HepG2 (cell line): Measurements from ENCODE around the gene SERPINB6. TPM values are rescaled to one million over a fixed set of nuclear protein-coding genes. Genes with fewer than 3 reads are reported as not detected.

Source experiments
- ADNP ChIP-seq: sonication (generic); formaldehyde crosslinking; IDR thresholded peaks from 2 replicates; pipeline ENCODE4 v1.4.0; 2020; ENCODE audit warnings: missing genetic modification reagents
- FOXA3 ChIP-seq: IDR thresholded peaks from 2 replicates; pipeline ENCODE4 v1.6.1; 2016; ENCODE audit warnings: missing genetic modification reagents, missing compliant biosample characterization
- MAFF ChIP-seq: IDR thresholded peaks from 2 replicates; pipeline ENCODE4 v1.6.1; 2011; ENCODE audit warnings: low read depth, low read length, improper control_type of control experiment
- MLXIP ChIP-seq: sonication (generic); formaldehyde crosslinking; IDR thresholded peaks from 2 replicates; pipeline ENCODE4 v1.9.0; 2021; ENCODE audit warnings: missing genetic modification reagents, borderline replicate concordance
- PBX2 ChIP-seq: IDR thresholded peaks from 2 replicates; pipeline ENCODE4 v1.6.1; 2016; ENCODE audit warnings: control low read depth
- RXRB ChIP-seq: IDR thresholded peaks from 2 replicates; pipeline ENCODE4 v1.6.1; 2016; ENCODE audit warnings: borderline replicate concordance, missing genetic modification reagents, missing compliant biosample characterization
- U2AF1 ChIP-seq: fragments of 200-400 bp; formaldehyde crosslinking; optimal IDR thresholded peaks from 2 replicates; pipeline ENCODE3; 2017; ENCODE audit warnings: mild to moderate bottlenecking, low read depth, low read length
- ZNF12 ChIP-seq: sonication (generic); formaldehyde crosslinking; IDR thresholded peaks from 2 replicates; pipeline ENCODE4 v1.5.0; 2020; ENCODE audit warnings: missing genetic modification reagents
- ZNF251 ChIP-seq: sonication (generic); formaldehyde crosslinking; IDR thresholded peaks from 2 replicates; pipeline ENCODE4 v1.9.0; 2021; ENCODE audit warnings: mild to moderate bottlenecking, missing genetic modification reagents
- ZNF263 ChIP-seq: sonication (generic); formaldehyde crosslinking; IDR thresholded peaks from 2 replicates; pipeline ENCODE4 v1.4.0; 2020; ENCODE audit warnings: missing genetic modification reagents
- ZNF460 ChIP-seq: sonication (generic); formaldehyde crosslinking; IDR thresholded peaks from 2 replicates; pipeline ENCODE4 v1.5.1; 2020; ENCODE audit warnings: missing genetic modification reagents, mild to moderate bottlenecking, borderline replicate concordance
- ZNF570 ChIP-seq: sonication (generic); formaldehyde crosslinking; IDR thresholded peaks from 2 replicates; pipeline ENCODE4 v1.4.0; 2020; ENCODE audit warnings: mild to moderate bottlenecking, missing genetic modification reagents, borderline replicate concordance
- ZNF674 ChIP-seq: sonication (generic); formaldehyde crosslinking; IDR thresholded peaks from 2 replicates; pipeline ENCODE4 v1.5.0; 2020; ENCODE audit warnings: low read depth, mild to moderate bottlenecking, missing genetic modification reagents
- ZNF891 ChIP-seq: sonication (generic); formaldehyde crosslinking; IDR thresholded peaks from 2 replicates; pipeline ENCODE4 v1.5.0; 2020; ENCODE audit warnings: mild to moderate bottlenecking, missing genetic modification reagents
- polyA plus RNA-seq, 8 experiments: library from polyadenylated mRNA; depleted of rRNA in 3 of 8; stranded (reverse) in 7 of 8; unstranded in 1 of 8; fragments of >200 nt; fragmentation: Illumina TruSeq in 4 of 8; extraction: Trizol in 4 of 8; gene quantifications; 2 replicates each; pipeline versions ENCODE4 v1.2.1 to v1.2.3, GENCODE V29; 2011 to 2016; ENCODE audit warnings: low read depth in 4 of 8, missing spikeins in 1 of 8, mixed read lengths in 1 of 8; ENCODE audit not compliant: insufficient read depth in 1 of 8
- total RNA-seq, 5 experiments: library from RNA; depleted of rRNA; stranded (reverse); fragments of >200 nt; fragmentation: Illumina TruSeq; extraction: Trizol; gene quantifications; 2 replicates each; pipeline ENCODE4 v1.2.3, GENCODE V29; 2016; ENCODE audit warnings: low read depth in 1 of 5
- TF ChIP-seq, protein P1 (sequence below): IDR thresholded peaks from 2 replicates; pipeline ENCODE4 v1.4.0; 2020; ENCODE audit warnings: mild to moderate bottlenecking, missing genetic modification reagents
- TF ChIP-seq, protein P2 (sequence below): sonication (generic); formaldehyde crosslinking; IDR thresholded peaks from 2 replicates; pipeline ENCODE4 v1.5.1; 2020; ENCODE audit warnings: mild to moderate bottlenecking, missing genetic modification reagents, borderline replicate concordance

SERPINB6 gene
- total and polyA plus RNA-seq, 2 of the 13 experiments (the other 11 are each of a cell fraction or from before 2014, with no cell fraction given), result 38.2 to 61.3 TPM

DNA sequence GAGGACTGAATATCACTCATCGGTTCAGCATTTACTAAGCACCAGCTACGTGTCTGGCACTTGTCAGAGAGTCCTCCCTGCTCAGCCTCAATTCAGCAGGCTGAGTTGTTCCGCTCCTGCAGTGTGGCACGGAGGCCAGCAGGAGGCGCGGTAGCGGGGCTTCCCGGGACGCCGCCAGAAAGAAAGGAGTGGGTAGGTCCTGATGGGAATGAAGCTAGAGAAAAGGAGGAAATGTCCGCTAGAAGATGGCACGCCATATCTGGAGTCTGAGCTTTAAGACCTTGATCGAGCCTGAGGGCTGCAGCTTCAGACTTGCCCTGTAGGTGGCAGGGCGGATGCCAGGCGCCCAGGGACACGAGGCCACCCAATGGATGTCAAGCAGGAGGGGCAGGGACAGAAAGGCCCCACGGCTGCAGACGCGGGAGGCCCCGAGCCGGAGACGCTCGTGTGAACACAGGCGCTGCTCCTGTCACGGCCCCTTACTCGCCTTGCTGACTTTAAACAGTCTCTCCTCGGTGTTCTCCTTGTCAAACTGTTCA lies 18.7 kb downstream of the SERPINB6 start (continued):
- TF ChIP-seq MLXIP (no peak), ZNF251 (peak; percentile 42; the same call in 1 of the 2 replicates), ADNP (peak; percentile 13; the same call in 1 of the 2 replicates), U2AF1 (peak; percentile 74), ZNF674 (CRISPR knock-in tag) (no peak), ZNF263 (CRISPR knock-in tag) (peak; percentile 99), ZNF891 (CRISPR knock-in tag) (peak; percentile 84; the same call in 1 of the 2 replicates), ZNF570 (CRISPR knock-in tag) (no peak), FOXA3 (CRISPR knock-in tag) (peak; percentile 37; the same call in 1 of the 2 replicates), RXRB (CRISPR knock-in tag) (peak; percentile 68), ZNF460 (no peak), ZNF12 (CRISPR knock-in tag) (0 out of 2 replicates have a peak, but pooled peaks have one; percentile 25), PBX2 (no peak), MAFF (no peak)
- TF ChIP-seq, protein P1, sequence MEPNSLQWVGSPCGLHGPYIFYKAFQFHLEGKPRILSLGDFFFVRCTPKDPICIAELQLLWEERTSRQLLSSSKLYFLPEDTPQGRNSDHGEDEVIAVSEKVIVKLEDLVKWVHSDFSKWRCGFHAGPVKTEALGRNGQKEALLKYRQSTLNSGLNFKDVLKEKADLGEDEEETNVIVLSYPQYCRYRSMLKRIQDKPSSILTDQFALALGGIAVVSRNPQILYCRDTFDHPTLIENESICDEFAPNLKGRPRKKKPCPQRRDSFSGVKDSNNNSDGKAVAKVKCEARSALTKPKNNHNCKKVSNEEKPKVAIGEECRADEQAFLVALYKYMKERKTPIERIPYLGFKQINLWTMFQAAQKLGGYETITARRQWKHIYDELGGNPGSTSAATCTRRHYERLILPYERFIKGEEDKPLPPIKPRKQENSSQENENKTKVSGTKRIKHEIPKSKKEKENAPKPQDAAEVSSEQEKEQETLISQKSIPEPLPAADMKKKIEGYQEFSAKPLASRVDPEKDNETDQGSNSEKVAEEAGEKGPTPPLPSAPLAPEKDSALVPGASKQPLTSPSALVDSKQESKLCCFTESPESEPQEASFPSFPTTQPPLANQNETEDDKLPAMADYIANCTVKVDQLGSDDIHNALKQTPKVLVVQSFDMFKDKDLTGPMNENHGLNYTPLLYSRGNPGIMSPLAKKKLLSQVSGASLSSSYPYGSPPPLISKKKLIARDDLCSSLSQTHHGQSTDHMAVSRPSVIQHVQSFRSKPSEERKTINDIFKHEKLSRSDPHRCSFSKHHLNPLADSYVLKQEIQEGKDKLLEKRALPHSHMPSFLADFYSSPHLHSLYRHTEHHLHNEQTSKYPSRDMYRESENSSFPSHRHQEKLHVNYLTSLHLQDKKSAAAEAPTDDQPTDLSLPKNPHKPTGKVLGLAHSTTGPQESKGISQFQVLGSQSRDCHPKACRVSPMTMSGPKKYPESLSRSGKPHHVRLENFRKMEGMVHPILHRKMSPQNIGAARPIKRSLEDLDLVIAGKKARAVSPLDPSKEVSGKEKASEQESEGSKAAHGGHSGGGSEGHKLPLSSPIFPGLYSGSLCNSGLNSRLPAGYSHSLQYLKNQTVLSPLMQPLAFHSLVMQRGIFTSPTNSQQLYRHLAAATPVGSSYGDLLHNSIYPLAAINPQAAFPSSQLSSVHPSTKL (CRISPR knock-in tag), result peak; percentile 67
- TF ChIP-seq, protein P2, sequence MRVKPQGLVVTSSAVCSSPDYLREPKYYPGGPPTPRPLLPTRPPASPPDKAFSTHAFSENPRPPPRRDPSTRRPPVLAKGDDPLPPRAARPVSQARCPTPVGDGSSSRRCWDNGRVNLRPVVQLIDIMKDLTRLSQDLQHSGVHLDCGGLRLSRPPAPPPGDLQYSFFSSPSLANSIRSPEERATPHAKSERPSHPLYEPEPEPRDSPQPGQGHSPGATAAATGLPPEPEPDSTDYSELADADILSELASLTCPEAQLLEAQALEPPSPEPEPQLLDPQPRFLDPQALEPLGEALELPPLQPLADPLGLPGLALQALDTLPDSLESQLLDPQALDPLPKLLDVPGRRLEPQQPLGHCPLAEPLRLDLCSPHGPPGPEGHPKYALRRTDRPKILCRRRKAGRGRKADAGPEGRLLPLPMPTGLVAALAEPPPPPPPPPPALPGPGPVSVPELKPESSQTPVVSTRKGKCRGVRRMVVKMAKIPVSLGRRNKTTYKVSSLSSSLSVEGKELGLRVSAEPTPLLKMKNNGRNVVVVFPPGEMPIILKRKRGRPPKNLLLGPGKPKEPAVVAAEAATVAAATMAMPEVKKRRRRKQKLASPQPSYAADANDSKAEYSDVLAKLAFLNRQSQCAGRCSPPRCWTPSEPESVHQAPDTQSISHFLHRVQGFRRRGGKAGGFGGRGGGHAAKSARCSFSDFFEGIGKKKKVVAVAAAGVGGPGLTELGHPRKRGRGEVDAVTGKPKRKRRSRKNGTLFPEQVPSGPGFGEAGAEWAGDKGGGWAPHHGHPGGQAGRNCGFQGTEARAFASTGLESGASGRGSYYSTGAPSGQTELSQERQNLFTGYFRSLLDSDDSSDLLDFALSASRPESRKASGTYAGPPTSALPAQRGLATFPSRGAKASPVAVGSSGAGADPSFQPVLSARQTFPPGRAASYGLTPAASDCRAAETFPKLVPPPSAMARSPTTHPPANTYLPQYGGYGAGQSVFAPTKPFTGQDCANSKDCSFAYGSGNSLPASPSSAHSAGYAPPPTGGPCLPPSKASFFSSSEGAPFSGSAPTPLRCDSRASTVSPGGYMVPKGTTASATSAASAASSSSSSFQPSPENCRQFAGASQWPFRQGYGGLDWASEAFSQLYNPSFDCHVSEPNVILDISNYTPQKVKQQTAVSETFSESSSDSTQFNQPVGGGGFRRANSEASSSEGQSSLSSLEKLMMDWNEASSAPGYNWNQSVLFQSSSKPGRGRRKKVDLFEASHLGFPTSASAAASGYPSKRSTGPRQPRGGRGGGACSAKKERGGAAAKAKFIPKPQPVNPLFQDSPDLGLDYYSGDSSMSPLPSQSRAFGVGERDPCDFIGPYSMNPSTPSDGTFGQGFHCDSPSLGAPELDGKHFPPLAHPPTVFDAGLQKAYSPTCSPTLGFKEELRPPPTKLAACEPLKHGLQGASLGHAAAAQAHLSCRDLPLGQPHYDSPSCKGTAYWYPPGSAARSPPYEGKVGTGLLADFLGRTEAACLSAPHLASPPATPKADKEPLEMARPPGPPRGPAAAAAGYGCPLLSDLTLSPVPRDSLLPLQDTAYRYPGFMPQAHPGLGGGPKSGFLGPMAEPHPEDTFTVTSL (CRISPR knock-in tag), result no peak
